MM.1S (cell line): ENCODE measurements around the gene DISC1.

Experiments used
- DNase-seq: peaks from one replicate; pipeline ENCODE4 v3.0.0-alpha.2; 2015
- H2AFZ ChIP-seq: fragments of 300-600 bp; sonication (generic); 2 replicates; pipeline ENCODE4 v1.6.0; 2016; ENCODE audit warnings: antibody characterized with exemption, low read length
- H3F3A ChIP-seq: fragments of 300-600 bp; sonication (generic); 2 replicates; pipeline ENCODE4 v1.6.1; 2016; ENCODE audit warnings: mild to moderate bottlenecking, antibody characterized with exemption, low read length, moderate library complexity, mixed read lengths; ENCODE audit not compliant: insufficient read depth
- H3K27ac ChIP-seq: fragments of 300-600 bp; sonication (generic); 2 replicates; pipeline ENCODE4 v1.5.1; 2016; ENCODE audit warnings: mild to moderate bottlenecking, low read length
- H3K27me3 ChIP-seq: fragments of 300-600 bp; sonication (generic); replicated peaks from 2 replicates; pipeline ENCODE4 v1.6.0; 2016; ENCODE audit warnings: low read length; ENCODE audit not compliant: insufficient read depth
- H3K36me3 ChIP-seq: fragments of 300-600 bp; sonication (generic); replicated peaks from 2 replicates; pipeline ENCODE4 v1.6.1; 2016; ENCODE audit warnings: mild to moderate bottlenecking, low read length, mixed read lengths; ENCODE audit not compliant: insufficient read depth
- H3K4me1 ChIP-seq: fragments of 300-600 bp; sonication (generic); 2 replicates; pipeline ENCODE4 v1.6.1; 2016; ENCODE audit warnings: low read length, mixed read lengths
- H3K4me2 ChIP-seq: fragments of 300-600 bp; sonication (generic); 2 replicates; pipeline ENCODE4 v1.6.0; 2016; ENCODE audit warnings: low read depth, low read length
- H3K4me3 ChIP-seq: fragments of 300-600 bp; sonication (generic); 2 replicates; pipeline ENCODE4 v1.5.1; 2016; ENCODE audit warnings: low read length, mixed read lengths
- H3K79me2 ChIP-seq: fragments of 300-600 bp; sonication (generic); 2 replicates; pipeline ENCODE4 v1.6.1; 2016; ENCODE audit warnings: mixed run types, low read length, mixed read lengths
- H3K9ac ChIP-seq: fragments of 300-600 bp; sonication (generic); 2 replicates; pipeline ENCODE4 v1.6.1; 2016; ENCODE audit warnings: low read length, mixed read lengths
- H3K9me2 ChIP-seq: fragments of 300-600 bp; sonication (generic); replicated peaks from 2 replicates; pipeline ENCODE4 v1.6.1; 2016; ENCODE audit warnings: mild to moderate bottlenecking, low read length, mixed read lengths; ENCODE audit not compliant: insufficient read depth
- H3K9me3 ChIP-seq: fragments of 300-600 bp; sonication (generic); replicated peaks from 2 replicates; pipeline ENCODE4 v1.6.1; 2016; ENCODE audit warnings: mild to moderate bottlenecking, low read length, mixed read lengths; ENCODE audit not compliant: insufficient read depth
- H4K20me1 ChIP-seq: fragments of 300-600 bp; sonication (generic); 2 replicates; pipeline ENCODE4 v1.6.1; 2016; ENCODE audit warnings: mild to moderate bottlenecking, low read length, moderate library complexity, mixed read lengths; ENCODE audit not compliant: insufficient read depth
- CTCF ChIP-seq: fragments of 300-600 bp; sonication (generic); IDR thresholded peaks from 2 replicates; pipeline ENCODE4 v1.5.1; 2016; ENCODE audit warnings: antibody characterized with exemption, low read length, mixed read lengths
- EZH2 ChIP-seq: fragments of 300-600 bp; sonication (generic); optimal IDR thresholded peaks from 2 replicates; pipeline ENCODE3; 2017; ENCODE audit warnings: low read depth, mild to moderate bottlenecking, antibody characterized with exemption, low read length, mixed read lengths
- EZH2phosphoT487 ChIP-seq: fragments of 300-600 bp; sonication (generic); IDR thresholded peaks from 2 replicates; pipeline ENCODE4 v1.6.1; 2018; ENCODE audit warnings: antibody characterized with exemption, low read length

Gene DISC1

GRCh38 chr1:231630558-231631205 is 4.1 kb downstream of the DISC1 start:
- Histone ChIP-seq H4K20me1 (no peaks in the 10 kb centered on the region), H3K36me3 (no peaks in the 10 kb centered on the region), H3K4me1 (peaks cover 6% of the 10 kb centered on the region), H3K4me3 (no peak overlapping the region), H3K79me2 (no peaks in the 10 kb centered on the region), H3K9me2 (no peaks in the 10 kb centered on the region), H2AFZ (no peak overlapping the region), H3K27ac (no peak overlapping the region), H3K9ac (no peak overlapping the region), H3K27me3 (no peaks in the 10 kb centered on the region), H3F3A (peaks cover 15% of the 10 kb centered on the region), H3K9me3 (no peaks in the 10 kb centered on the region), H3K4me2 (no peak overlapping the region)
- DNase-seq, result no peak
- no peak for TF ChIP-seq CTCF
- no peak for TF ChIP-seq EZH2

GRCh38 chr1:231631717-231632116 is 5.1 kb downstream of the DISC1 start:
- H3K36me3 ChIP-seq, result no peaks in the 10 kb centered on the region
- H3K9me3 ChIP-seq, result no peaks in the 10 kb centered on the region
- H3K4me3 ChIP-seq, result no peak overlapping the region
- no peaks in the 10 kb centered on the region for H4K20me1 ChIP-seq
- no peak for DNase-seq
- no peaks in the 10 kb centered on the region for H3K27me3 ChIP-seq
- no peak overlapping the region for H2AFZ ChIP-seq
- no peak overlapping the region for H3K9ac ChIP-seq
- no peak overlapping the region for H3K27ac ChIP-seq
- H3K4me2 ChIP-seq, result no peak overlapping the region
- H3K79me2 ChIP-seq, result no peaks in the 10 kb centered on the region
- no peaks in the 10 kb centered on the region for H3K4me1 ChIP-seq
- no peaks in the 10 kb centered on the region for H3K9me2 ChIP-seq
- TF ChIP-seq EZH2 (no peak), CTCF (no peak), EZH2phosphoT487 (no peak)
- H3F3A ChIP-seq, result 0 out of 2 replicates have a peak, but pooled peaks cover 7% of the 10 kb centered on the region

GRCh38 chr1:231632119-231632518 is 5.5 kb downstream of the DISC1 start:
- Histone ChIP-seq H2AFZ (no peak overlapping the region), H3K4me1 (no peaks in the 10 kb centered on the region), H3F3A (0 out of 2 replicates have a peak, but pooled peaks cover 7% of the 10 kb centered on the region), H3K79me2 (no peaks in the 10 kb centered on the region), H3K27ac (no peak overlapping the region), H4K20me1 (no peaks in the 10 kb centered on the region), H3K36me3 (no peaks in the 10 kb centered on the region), H3K27me3 (no peaks in the 10 kb centered on the region), H3K9me2 (no peaks in the 10 kb centered on the region), H3K9ac (no peak overlapping the region), H3K4me2 (no peak overlapping the region), H3K4me3 (no peak overlapping the region), H3K9me3 (no peaks in the 10 kb centered on the region)
- TF ChIP-seq EZH2, result no peak
- no peak for TF ChIP-seq EZH2phosphoT487
- no peak for TF ChIP-seq CTCF
- DNase-seq, result no peak
